Naive thymus-derived CD4-positive, alpha-beta T cell (primary cell): ENCODE measurements around the gene COL4A1. TPM values are rescaled to one million over a fixed set of nuclear protein-coding genes. Genes with fewer than 3 reads are reported as not detected.

Experiments used
- ATAC-seq: fragments of 150-1000 bp; cut with Tn5 transposase; 2 replicates; pipeline ENCODE4 v1.10.0; 2021; ENCODE audit warnings: mild to moderate bottlenecking, moderate library complexity
- CTCF ChIA-PET: fragments of 350-600 bp; sonication (Branson Sonifier 250); formaldehyde crosslinking; loops from one replicate; lab custom pipeline; 2021; ENCODE audit warnings: antibody characterized with exemption; lab: Charles Lee
- POLR2A ChIA-PET: fragments of 350-600 bp; sonication (Branson Sonifier 250); formaldehyde crosslinking; loops from one replicate; lab custom pipeline; 2021; ENCODE audit warnings: antibody characterized with exemption, inconsistent platforms; lab: Charles Lee
- DNase-seq, 9 donors: peaks; one replicate each; pipeline versions ENCODE4 v3.0.0 to v3.0.0-alpha.2; 2020 to 2022; ENCODE audit warnings: mixed read lengths in 1 of 9
- H3K27ac ChIP-seq: one replicate; pipeline ENCODE4 v1.7.0; 2013; ENCODE audit warnings: mild to moderate bottlenecking, low read depth, low read length, moderate library complexity
- H3K27me3 ChIP-seq, 2 donors: one replicate each; pipeline ENCODE4 v1.7.0; 2013; ENCODE audit warnings: low read length in 2 of 2, mild to moderate bottlenecking in 2 of 2, moderate library complexity in 2 of 2; ENCODE audit not compliant: control insufficient read depth in 2 of 2, insufficient read depth in 2 of 2
- H3K36me3 ChIP-seq, 3 experiments: 1 replicate in 2 of 3; 2 replicates in 1 of 3; pipeline ENCODE4 v1.7.0; 2013; ENCODE audit warnings: low read length in 3 of 3, mild to moderate bottlenecking in 3 of 3, moderate library complexity in 1 of 3; ENCODE audit not compliant: insufficient read depth in 3 of 3, control insufficient read depth in 2 of 3
- H3K4me1 ChIP-seq, 2 donors: one replicate each; pipeline ENCODE4 v1.7.0; 2013; ENCODE audit warnings: low read length in 2 of 2, mild to moderate bottlenecking in 2 of 2, moderate library complexity in 1 of 2; ENCODE audit not compliant: control insufficient read depth in 2 of 2, insufficient read depth in 2 of 2
- H3K4me3 ChIP-seq: 2 replicates; pipeline ENCODE4 v1.7.0; 2013; ENCODE audit warnings: mild to moderate bottlenecking, low read length
- H3K9me3 ChIP-seq, 3 experiments: 1 replicate in 2 of 3; 2 replicates in 1 of 3; pipeline ENCODE4 v1.7.0; 2013; ENCODE audit warnings: low read length in 3 of 3; ENCODE audit not compliant: control insufficient read depth in 2 of 3
- H3K27ac Mint-ChIP-seq, 9 donors: one replicate each; pipeline ENCODE4 v1.8.0; 2020 to 2022; ENCODE audit warnings: mixed read lengths in 9 of 9, mild to moderate bottlenecking in 8 of 9, moderate library complexity in 5 of 9, inconsistent platforms in 2 of 9
- H3K27me3 Mint-ChIP-seq, 5 donors: one replicate each; pipeline ENCODE4 v1.8.0; 2021 to 2022; ENCODE audit warnings: mixed read lengths in 5 of 5, mild to moderate bottlenecking in 1 of 5
- H3K36me3 Mint-ChIP-seq, 5 donors: one replicate each; pipeline ENCODE4 v1.8.0; 2020 to 2022; ENCODE audit warnings: mixed read lengths in 5 of 5, mild to moderate bottlenecking in 3 of 5, inconsistent platforms in 1 of 5
- H3K4me1 Mint-ChIP-seq, 7 donors: one replicate each; pipeline ENCODE4 v1.8.0; 2020 to 2022; ENCODE audit warnings: mixed read lengths in 7 of 7, mild to moderate bottlenecking in 3 of 7, inconsistent platforms in 1 of 7
- H3K4me3 Mint-ChIP-seq, 10 donors: one replicate each; pipeline ENCODE4 v1.8.0; 2020 to 2022; ENCODE audit warnings: mild to moderate bottlenecking in 10 of 10, mixed read lengths in 10 of 10, moderate library complexity in 6 of 10, inconsistent platforms in 2 of 10
- H3K9me3 Mint-ChIP-seq, 11 donors: one replicate each; pipeline ENCODE4 v1.8.0; 2020 to 2022; ENCODE audit warnings: mixed read lengths in 11 of 11, mild to moderate bottlenecking in 4 of 11, inconsistent platforms in 1 of 11, moderate library complexity in 1 of 11
- intact Hi-C, 2 donors: fragments of 100-400 bp; cut with micrococcal nuclease; formaldehyde crosslinking; loops; one replicate each; pipeline ENCODE4 v1.15.1; 2023
- polyA plus RNA-seq, 2 donors: library from polyadenylated mRNA; unstranded; fragments of 300-500 nt; fragmentation: Illumina TruSeq; gene quantifications; one replicate each; pipeline ENCODE4 v1.2.3, GENCODE V29; 2021
- total RNA-seq, 6 experiments: library from RNA in 5 of 6; stranded (reverse) in 5 of 6; gene quantifications; 1 replicate in 5 of 6; 2 replicates in 1 of 6; pipeline ENCODE4 v1.2.3 and lab custom pipeline; 2021 to 2026

The COL4A1 gene
- total and polyA plus RNA-seq, 7 experiments from 2014 or later: 0.24 TPM; not detected in 6

DNA sequence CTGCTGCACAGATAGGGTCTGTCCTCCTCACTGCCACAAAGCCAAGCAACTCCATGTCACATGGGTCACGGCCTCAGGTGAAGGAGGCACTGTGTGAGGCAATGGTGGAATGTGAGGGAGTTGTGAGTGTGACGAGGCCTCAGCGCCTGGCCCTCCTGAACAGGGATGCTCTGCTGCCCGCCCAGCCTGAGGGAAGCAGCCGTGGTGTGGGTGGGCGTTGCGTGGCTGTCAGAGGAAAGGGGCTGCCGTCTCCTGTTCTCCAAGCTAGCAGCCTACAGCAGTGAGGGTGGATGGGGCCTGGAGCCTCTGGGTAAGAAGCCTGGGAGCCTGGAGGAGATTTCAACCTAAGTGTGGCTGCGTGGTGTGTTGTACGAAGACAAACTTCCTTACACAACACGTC lies 125.0 kb downstream of the COL4A1 start:
- Histone ChIP-seq H3K4me1 (no peaks in the 10 kb centered on the region), H3K27me3 (no peaks in the 10 kb centered on the region), H3K27ac (no peak overlapping the region), H3K4me3 (no peak overlapping the region), H3K36me3 (no peaks in the 10 kb centered on the region), H3K9me3 (no peaks in the 10 kb centered on the region)
- Mint-ChIP-seq H3K9me3 (peaks cover 0 to 1% (median 0%) of the 10 kb centered on the region in 11 donors), H3K27ac (no peak overlapping the region), H3K27me3 (peaks cover 0 to 19% (median 5%) of the 10 kb centered on the region in 5 donors), H3K4me3 (no peak overlapping the region), H3K4me1 (no peaks in the 10 kb centered on the region), H3K36me3 (no peaks in the 10 kb centered on the region)
- ATAC-seq (no peak), DNase-seq (no peak)
- ChIA-PET CTCF (no interaction called here), POLR2A (no interaction called here)
- intact Hi-C loops: no loop called here

DNA sequence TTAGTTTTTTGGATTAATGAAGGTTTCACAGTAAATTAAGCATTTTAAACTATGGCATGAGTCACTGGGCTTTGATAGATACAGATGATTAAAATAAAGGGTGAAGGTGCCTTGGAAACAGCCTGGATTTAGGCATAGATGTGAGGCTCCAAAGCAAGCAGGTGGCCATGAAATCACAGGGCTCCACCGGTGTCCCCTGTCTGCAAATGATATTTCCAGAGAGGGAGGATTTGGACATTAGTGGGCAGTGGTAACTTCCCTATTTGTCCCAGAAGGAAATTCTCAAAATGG lies 127.2 kb downstream of the COL4A1 start:
- Histone ChIP-seq H3K36me3 (no peaks in the 10 kb centered on the region), H3K9me3 (no peaks in the 10 kb centered on the region), H3K4me1 (no peaks in the 10 kb centered on the region), H3K27me3 (no peaks in the 10 kb centered on the region), H3K4me3 (no peak overlapping the region), H3K27ac (no peak overlapping the region)
- CTCF ChIA-PET: interaction anchor here (0.6 kb wide), 1 partner anchor 1648 kb away, joined by 3 read pairs; no protein-coding TSS in a partner anchor
- no peak for ATAC-seq
- no peak for DNase-seq
- Mint-ChIP-seq H3K4me1 (no peaks in the 10 kb centered on the region), H3K4me3 (no peak overlapping the region), H3K36me3 (no peaks in the 10 kb centered on the region), H3K27me3 (peaks cover 0 to 21% (median 0%) of the 10 kb centered on the region in 5 donors), H3K27ac (no peak overlapping the region), H3K9me3 (peaks cover 0 to 8% (median 0%) of the 10 kb centered on the region in 11 donors)
- intact Hi-C loops: no loop called here
- POLR2A ChIA-PET: no interaction called here

DNA sequence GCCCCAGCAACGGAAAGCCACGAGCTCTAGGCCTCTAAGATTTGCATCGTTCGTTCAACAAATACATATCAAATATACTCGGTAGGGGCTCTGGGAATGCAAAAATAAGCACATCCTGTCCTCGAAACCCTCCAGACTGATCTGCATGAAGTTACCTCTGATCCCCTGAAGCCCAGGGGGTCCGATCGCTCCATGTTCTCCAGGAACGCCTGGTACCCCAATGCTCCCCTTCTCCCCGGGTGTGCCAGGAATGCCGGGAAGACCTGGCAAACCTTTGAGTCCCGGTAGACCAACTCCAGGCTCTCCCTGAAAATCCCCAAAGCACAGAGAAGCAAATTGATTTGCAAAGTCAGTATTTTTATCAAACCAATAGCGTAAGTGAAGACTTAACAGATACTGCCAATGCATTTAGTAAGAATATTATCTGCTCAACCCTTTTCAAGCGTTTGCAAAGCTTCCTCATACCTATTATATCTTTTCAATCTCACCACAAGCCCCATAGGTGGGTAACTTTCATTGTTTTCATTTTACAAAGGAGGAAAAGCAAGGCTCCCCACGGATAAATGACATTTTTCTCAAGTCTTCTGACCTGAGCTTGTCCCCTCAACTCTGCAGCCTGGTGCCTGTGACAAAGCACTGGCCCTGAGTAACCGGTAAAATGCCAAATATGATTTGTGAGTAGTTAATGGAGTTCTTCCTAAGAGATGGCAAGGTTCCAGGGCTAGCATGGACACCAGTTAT lies 127.7 kb downstream of the COL4A1 start:
- Mint-ChIP-seq H3K4me1 (no peaks in the 10 kb centered on the region), H3K27me3 (peaks cover 0 to 21% (median 0%) of the 10 kb centered on the region in 5 donors), H3K27ac (no peak overlapping the region), H3K9me3 (peaks cover 0 to 11% (median 2%) of the 10 kb centered on the region in 11 donors), H3K4me3 (no peak overlapping the region), H3K36me3 (no peaks in the 10 kb centered on the region)
- no peaks in the 10 kb centered on the region for H3K4me1 ChIP-seq
- ChIA-PET CTCF (interaction anchor here (0.6 kb wide), 1 partner anchor 1647 kb away, joined by 3 read pairs; no protein-coding TSS in a partner anchor), POLR2A (no interaction called here)
- no peaks in the 10 kb centered on the region for H3K9me3 ChIP-seq
- H3K36me3 ChIP-seq: no peaks in the 10 kb centered on the region
- no peaks in the 10 kb centered on the region for H3K27me3 ChIP-seq
- ATAC-seq (no peak), DNase-seq (no peak)
- intact Hi-C loops: no loop called here
- no peak overlapping the region for H3K27ac ChIP-seq
- H3K4me3 ChIP-seq: no peak overlapping the region

DNA sequence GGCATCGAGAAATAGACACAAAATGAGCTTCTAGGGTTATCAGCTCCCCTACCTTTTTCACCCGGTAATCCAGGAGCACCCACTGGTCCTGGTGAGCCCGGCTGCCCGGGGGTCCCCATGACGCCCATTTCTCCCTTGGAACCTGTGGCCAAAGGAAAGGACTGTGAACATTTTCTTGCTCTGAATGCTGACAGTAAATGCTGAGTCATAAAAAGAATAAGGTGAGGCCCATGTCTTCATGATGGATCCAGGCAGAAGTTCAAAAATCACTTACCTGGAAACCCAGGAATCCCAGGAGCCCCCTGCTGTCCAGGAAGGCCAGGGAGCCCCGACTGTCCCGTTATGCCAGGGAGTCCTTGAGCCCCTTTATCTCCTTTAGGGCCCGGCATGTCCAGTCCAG lies 129.2 kb downstream of the COL4A1 start:
- Histone ChIP-seq H3K27me3 (no peaks in the 10 kb centered on the region), H3K4me1 (no peaks in the 10 kb centered on the region), H3K27ac (no peak overlapping the region), H3K9me3 (no peaks in the 10 kb centered on the region), H3K4me3 (no peak overlapping the region), H3K36me3 (no peaks in the 10 kb centered on the region)
- DNase-seq: no peak
- Mint-ChIP-seq H3K36me3 (peaks cover 0 to 2% (median 0%) of the 10 kb centered on the region in 5 donors), H3K27ac (no peak overlapping the region), H3K9me3 (peaks cover 0 to 19% (median 8%) of the 10 kb centered on the region in 11 donors), H3K4me3 (no peak overlapping the region), H3K27me3 (peaks cover 0 to 21% (median 0%) of the 10 kb centered on the region in 5 donors), H3K4me1 (no peaks in the 10 kb centered on the region)
- intact Hi-C loops: no loop called here
- ChIA-PET CTCF (no interaction called here), POLR2A (no interaction called here)
- no peak for ATAC-seq

DNA sequence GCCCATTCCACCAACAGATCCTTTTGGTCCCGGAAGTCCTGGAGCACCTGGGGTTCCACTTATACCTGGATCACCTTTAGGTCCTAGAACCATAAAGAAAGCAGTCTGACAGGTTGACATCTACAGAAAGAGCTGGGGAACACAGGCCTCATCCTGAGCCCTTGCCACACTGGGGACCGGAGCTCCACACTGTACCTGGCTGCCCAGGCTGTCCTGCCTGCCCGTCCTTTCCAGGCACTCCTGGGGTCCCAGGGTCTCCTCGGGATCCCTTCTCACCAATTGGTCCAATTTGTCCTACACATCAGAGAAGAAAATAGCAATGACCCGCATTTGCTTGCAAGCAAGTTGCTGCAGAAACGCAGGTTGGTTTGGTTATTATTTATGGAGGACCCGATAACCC lies 130.5 kb downstream of the COL4A1 start:
- CTCF ChIA-PET: no interaction called here
- Mint-ChIP-seq H3K27ac (no peak overlapping the region), H3K36me3 (peaks cover 0 to 6% (median 0%) of the 10 kb centered on the region in 5 donors), H3K27me3 (peaks cover 0 to 16% (median 1%) of the 10 kb centered on the region in 5 donors), H3K4me1 (no peaks in the 10 kb centered on the region), H3K9me3 (peaks cover 0 to 26% (median 11%) of the 10 kb centered on the region in 11 donors), H3K4me3 (no peak overlapping the region)
- POLR2A ChIA-PET: no interaction called here
- H3K27me3 ChIP-seq: no peaks in the 10 kb centered on the region
- H3K36me3 ChIP-seq: no peaks in the 10 kb centered on the region
- no peak overlapping the region for H3K4me3 ChIP-seq
- no peak for ATAC-seq
- intact Hi-C loops: no loop called here
- DNase-seq: no peak
- no peaks in the 10 kb centered on the region for H3K4me1 ChIP-seq
- no peak overlapping the region for H3K27ac ChIP-seq
- peaks cover 0 to 3% (median 0%) of the 10 kb centered on the region in 3 experiments for H3K9me3 ChIP-seq

DNA sequence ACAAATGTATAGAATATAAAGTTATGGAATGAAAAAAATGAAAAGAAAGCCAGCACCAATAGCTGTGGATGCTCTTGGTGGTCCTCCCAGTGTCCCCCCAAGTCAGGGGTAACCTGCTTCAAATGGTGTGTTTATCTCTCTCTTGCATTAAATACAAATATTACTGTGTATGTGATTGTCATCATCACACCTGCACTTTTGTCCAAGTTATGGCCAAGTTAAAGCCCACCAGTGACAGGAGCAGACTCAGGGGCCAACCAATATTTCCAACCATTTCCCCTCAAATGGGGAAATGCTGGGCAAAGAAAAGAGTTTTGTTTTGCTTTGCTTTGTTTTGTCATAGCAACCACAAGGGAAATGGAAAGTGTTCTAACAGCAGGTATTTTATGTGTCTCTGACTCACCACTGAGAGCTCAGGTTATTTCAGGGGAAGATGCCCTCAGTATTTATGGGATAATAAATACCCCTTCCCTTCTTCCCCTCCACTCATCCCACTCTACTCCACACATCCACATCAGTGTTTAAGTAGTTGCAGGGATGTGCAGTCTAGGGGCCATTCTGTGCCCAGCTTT lies 133.6 kb downstream of the COL4A1 start:
- CTCF ChIA-PET: no interaction called here
- Histone ChIP-seq H3K27ac (no peak overlapping the region), H3K36me3 (no peaks in the 10 kb centered on the region), H3K4me1 (no peaks in the 10 kb centered on the region), H3K27me3 (no peaks in the 10 kb centered on the region), H3K9me3 (peaks cover 0 to 3% (median 0%) of the 10 kb centered on the region in 3 experiments), H3K4me3 (no peak overlapping the region)
- no peak for DNase-seq
- peaks cover 0 to 6% (median 0%) of the 10 kb centered on the region in 5 donors for H3K36me3 Mint-ChIP-seq
- intact Hi-C loops: no loop called here
- H3K4me3 Mint-ChIP-seq: no peak overlapping the region
- POLR2A ChIA-PET: no interaction called here
- peaks cover 5 to 26% (median 14%) of the 10 kb centered on the region in 11 donors for H3K9me3 Mint-ChIP-seq
- peaks cover 2 to 12% (median 8%) of the 10 kb centered on the region in 5 donors for H3K27me3 Mint-ChIP-seq
- H3K4me1 Mint-ChIP-seq: no peaks in the 10 kb centered on the region
- no peak for ATAC-seq
- no peak overlapping the region for H3K27ac Mint-ChIP-seq
